ENCODE measurements around the gene COQ4. TPM values are rescaled to one million over a fixed set of nuclear protein-coding genes. Genes with fewer than 3 reads are reported as not detected.

The COQ4 gene
- 19.6 and 20.8 TPM in 2 replicates for total RNA-seq

GRCh38 chr9:128322404-128323211 lies at the start of gene COQ4, which contains the start of gene TRUB2:
COQ4 (plus strand) TSS chr9:128322839; CDS start chr9:128322859, 20 bp downstream.
TRUB2 (minus strand) TSS chr9:128322447; CDS start chr9:128322408, 39 bp downstream.

GRCh38 chr9:128275198-128276007 lies 47.2 kb upstream of the COQ4 start, which contains the start of gene GOLGA2:
GOLGA2 (minus strand) TSS chr9:128276007; CDS start chr9:128275976, 31 bp downstream.

GRCh38 chr9:128276008-128276573 lies 46.5 kb upstream of the COQ4 start, which contains the start of gene SWI5:
SWI5 (plus strand) TSS chr9:128276276.

GRCh38 chr9:128339761-128340690 lies 17.4 kb downstream of the COQ4 start, which contains the start of gene SLC27A4:
SLC27A4 (plus strand) TSS chr9:128340527; CDS start chr9:128343133, 2,606 bp downstream.

GRCh38 chr9:128370752-128371629 lies 48.4 kb downstream of the COQ4 start, which contains the start of gene URM1:
URM1 (plus strand) TSS chr9:128371374; CDS start chr9:128371381, 7 bp downstream.

Other genes with a start within 250 kb of the COQ4 start
- gene PTGES2, start 195.1 kb upstream of the COQ4 start, total RNA-seq: 53.4 and 70.1 TPM in 2 replicates
- not detected in 2 replicates for gene LCN2, start 173.4 kb upstream of the COQ4 start, total RNA-seq
- gene BBLN, start 162.6 kb upstream of the COQ4 start, total RNA-seq: 40.9 and 47.8 TPM in 2 replicates
- gene CIZ1, start 131.3 kb upstream of the COQ4 start, total RNA-seq: 17.2 and 42.0 TPM in 2 replicates
- 9.5 and 14.2 TPM in 2 replicates for gene DNM1, start 119.5 kb upstream of the COQ4 start, total RNA-seq
- 146 and 160 TPM in 2 replicates for gene GOLGA2, start 46.8 kb upstream of the COQ4 start, total RNA-seq
- 34.6 and 38.0 TPM in 2 replicates for gene SWI5, start 46.6 kb upstream of the COQ4 start, total RNA-seq
- 8.9 and 10.4 TPM in 2 replicates for gene TRUB2, start 392 bp upstream of the COQ4 start, total RNA-seq
- gene SLC27A4, start 17.7 kb downstream of the COQ4 start, total RNA-seq: 16.3 and 22.0 TPM in 2 replicates
- gene URM1, start 48.5 kb downstream of the COQ4 start, total RNA-seq: 20.5 and 34.4 TPM in 2 replicates
- 158 and 228 TPM in 2 replicates for gene CERCAM, start 98.0 kb downstream of the COQ4 start, total RNA-seq
- 39.2 and 56.0 TPM in 2 replicates for gene ODF2, start 133.2 kb downstream of the COQ4 start, total RNA-seq
- 15.1 and 24.1 TPM in 2 replicates for gene GLE1, start 181.9 kb downstream of the COQ4 start, total RNA-seq
- gene SPTAN1, start 229.7 kb downstream of the COQ4 start, total RNA-seq: 280 and 352 TPM in 2 replicates